HG03135 (cell line): ENCODE data around the gene TRIM45.
"Not testable (repeated sequence)": the region's sequence is repeated elsewhere in the genome, so short reads cannot be mapped to it uniquely, and the experiment has no call there.

Experiments
- ATAC-seq: cut with Tn5 transposase; IDR thresholded peaks from one replicate; pipeline ENCODE4 v1.9.1; 2021; ENCODE audit warnings: mild to moderate bottlenecking, moderate library complexity; ENCODE audit not compliant: unreplicated experiment

TRIM45 gene

GRCh38 chr1:117121589-117122329, at the start of gene TRIM45:
Gene TRIM45 (minus strand): TSS chr1:117121749. CDS start chr1:117121201, 548 bp downstream.
- ATAC-seq, result peak; percentile 94

GRCh38 chr1:117169871-117170596, 48.5 kb upstream of the TRIM45 start:
- ATAC-seq, result no peak

- no peak for ATAC-seq
These were observed 45.9 kb upstream of the TRIM45 start for GRCh38 chr1:117167402-117167801.

GRCh38 chr1:117166076-117166475, 44.5 kb upstream of the TRIM45 start:
- ATAC-seq, result no peak

GRCh38 chr1:117164209-117164608, 42.7 kb upstream of the TRIM45 start:
- ATAC-seq, result no peak

- ATAC-seq, result no peak
These were observed 41.3 kb upstream of the TRIM45 start for GRCh38 chr1:117162816-117163215.

GRCh38 chr1:117161887-117162286, 40.3 kb upstream of the TRIM45 start:
- ATAC-seq, result no peak

GRCh38 chr1:117151305-117151704, 29.8 kb upstream of the TRIM45 start:
- not testable (repeated sequence) for ATAC-seq

- ATAC-seq, result no peak
These were observed 28.8 kb upstream of the TRIM45 start for GRCh38 chr1:117150316-117150715.

GRCh38 chr1:117147856-117148588, 26.5 kb upstream of the TRIM45 start:
- no peak for ATAC-seq

GRCh38 chr1:117147341-117147831, 25.8 kb upstream of the TRIM45 start:
- no peak for ATAC-seq

- no peak for ATAC-seq
These were observed 25.2 kb upstream of the TRIM45 start for GRCh38 chr1:117146575-117147340.

- no peak for ATAC-seq
These were observed 24.5 kb upstream of the TRIM45 start for GRCh38 chr1:117146072-117146471.

GRCh38 chr1:117143871-117144270, 22.3 kb upstream of the TRIM45 start:
- no peak for ATAC-seq

- no peak for ATAC-seq
These were observed 21.6 kb upstream of the TRIM45 start for GRCh38 chr1:117143172-117143571.

- no peak for ATAC-seq
These were observed 20.7 kb upstream of the TRIM45 start for GRCh38 chr1:117142200-117142599.

GRCh38 chr1:117138561-117138960, 17.0 kb upstream of the TRIM45 start:
- ATAC-seq, result no peak

GRCh38 chr1:117138106-117138505, 16.6 kb upstream of the TRIM45 start:
- ATAC-seq, result no peak

- no peak for ATAC-seq
These were observed 15.8 kb upstream of the TRIM45 start for GRCh38 chr1:117137281-117137855.

GRCh38 chr1:117136749-117137148, 15.2 kb upstream of the TRIM45 start:
- no peak for ATAC-seq
